Measurements from ENCODE around the gene STAMBPL1. TPM values are rescaled to one million over a fixed set of nuclear protein-coding genes. Genes with fewer than 3 reads are reported as not detected.

STAMBPL1 gene
- total RNA-seq, 2 experiments from 2014 or later, result 27.9 to 28.2 TPM

DNA sequence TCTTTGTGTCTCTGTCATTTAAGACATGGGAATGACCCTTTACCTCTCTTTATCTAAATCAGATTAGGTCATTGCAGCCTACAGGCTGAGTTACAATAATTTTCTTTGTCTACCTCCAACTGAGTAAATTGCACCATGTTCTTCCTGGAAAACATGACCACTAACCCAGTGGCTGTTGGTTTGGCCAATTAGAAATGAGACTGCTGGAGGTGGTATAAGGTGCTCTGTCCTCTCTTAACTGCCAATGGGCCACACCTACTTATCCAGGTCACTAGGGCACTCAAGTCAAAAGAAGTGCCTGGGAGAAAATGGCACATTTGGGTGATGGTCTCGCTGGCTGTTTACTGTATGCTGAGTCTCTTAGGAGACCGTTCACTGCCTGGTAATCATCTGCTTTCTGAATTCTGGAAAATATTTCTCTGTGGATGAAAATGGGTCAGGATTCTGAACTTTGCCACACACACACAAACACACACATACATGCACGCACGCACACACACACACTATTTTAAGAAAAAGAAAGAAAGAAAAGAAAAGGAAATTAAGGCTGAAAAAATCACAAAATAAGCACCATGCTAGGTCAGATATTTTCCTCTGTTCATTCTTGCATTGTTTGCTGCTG is 16.4 kb downstream of the STAMBPL1 start:
- peaks cover 5% of the 10 kb centered on the region for H3K36me3 Mint-ChIP-seq
- H3K9me3 Mint-ChIP-seq, result no peaks in the 10 kb centered on the region
- DNase-seq, result no peak
- POLR2A ChIA-PET, result interaction anchor here (0.9 to 1.3 kb wide), 2 partner anchors 17 kb away, joined by 3 to 5 read pairs; partner anchors contain the start of gene STAMBPL1
- no peak overlapping the region for H3K4me3 Mint-ChIP-seq
- CTCF ChIA-PET, result interaction anchor here (1.0 to 6.1 kb wide), 3 partner anchors 15 to 61 kb away, joined by 3 to 46 read pairs (median 8); no protein-coding TSS in a partner anchor
- intact Hi-C loops (cut with micrococcal nuclease), result no loop called here
- peak overlapping the region; percentile 84 for H3K27ac Mint-ChIP-seq
- H3K27me3 Mint-ChIP-seq, result no peaks in the 10 kb centered on the region
- H3K4me1 Mint-ChIP-seq (ENCODE audit: low read depth), result peaks cover 65% of the 10 kb centered on the region

DNA sequence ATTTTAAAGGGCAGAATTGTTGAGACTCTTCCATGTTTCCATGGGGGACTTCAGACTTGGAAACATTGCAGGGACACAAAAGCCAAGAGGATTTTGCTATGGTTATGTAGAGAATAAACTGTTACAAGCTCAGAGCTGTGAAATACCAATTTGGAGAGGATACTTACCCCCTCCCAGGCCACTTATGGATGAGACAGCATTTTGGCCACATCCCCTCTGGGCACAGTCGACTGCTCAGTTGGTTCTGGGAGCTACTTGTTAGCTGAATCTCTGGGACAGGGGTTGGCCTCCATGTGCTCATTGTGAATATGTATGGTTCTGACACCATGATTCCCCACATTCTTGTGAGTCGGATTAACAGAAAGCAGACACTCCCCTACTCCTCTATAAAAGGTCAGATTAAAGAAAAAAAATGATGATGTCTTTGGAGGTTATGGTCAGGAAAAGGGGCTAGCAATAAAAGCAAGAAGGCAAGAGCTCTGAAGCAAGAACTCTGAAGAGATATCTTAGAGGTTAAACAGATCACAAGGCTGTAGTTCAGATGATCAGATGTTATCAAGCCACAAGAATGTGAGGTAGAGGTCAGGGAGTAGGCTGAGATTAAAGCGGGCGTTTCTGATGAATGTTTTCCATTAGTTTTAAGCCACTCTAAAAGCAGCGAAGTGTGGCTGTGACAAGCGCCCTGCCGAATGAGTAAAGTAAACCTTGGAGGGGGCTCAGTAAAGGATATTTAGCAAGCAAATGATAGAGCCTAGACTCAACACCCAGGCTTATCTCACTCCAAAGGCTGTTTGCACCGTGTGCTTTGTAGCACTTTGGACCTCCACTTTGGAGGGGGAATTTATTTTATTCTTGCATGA is 17.2 kb downstream of the STAMBPL1 start:
- DNase-seq, result peak; percentile 52
- H3K27ac Mint-ChIP-seq, result peak overlapping the region; percentile 84
- peaks cover 9% of the 10 kb centered on the region for H3K36me3 Mint-ChIP-seq
- no peaks in the 10 kb centered on the region for H3K9me3 Mint-ChIP-seq
- ChIA-PET CTCF (interaction anchor here (0.9 to 6.1 kb wide), 4 partner anchors 15 to 61 kb away, joined by 3 to 46 read pairs (median 6); no protein-coding TSS in a partner anchor), POLR2A (interaction anchor here (1.3 kb wide), 1 partner anchor 18 kb away, joined by 5 read pairs; the partner anchor contains the start of gene STAMBPL1)
- peak overlapping the region; percentile 17 for H3K4me3 Mint-ChIP-seq
- H3K4me1 Mint-ChIP-seq (ENCODE audit: low read depth), result peaks cover 68% of the 10 kb centered on the region
- intact Hi-C loops (cut with micrococcal nuclease), result loop anchor here (1.0 kb wide), 2 partner anchors 11 to 48 kb away; no protein-coding TSS in a partner anchor
- no peaks in the 10 kb centered on the region for H3K27me3 Mint-ChIP-seq

DNA sequence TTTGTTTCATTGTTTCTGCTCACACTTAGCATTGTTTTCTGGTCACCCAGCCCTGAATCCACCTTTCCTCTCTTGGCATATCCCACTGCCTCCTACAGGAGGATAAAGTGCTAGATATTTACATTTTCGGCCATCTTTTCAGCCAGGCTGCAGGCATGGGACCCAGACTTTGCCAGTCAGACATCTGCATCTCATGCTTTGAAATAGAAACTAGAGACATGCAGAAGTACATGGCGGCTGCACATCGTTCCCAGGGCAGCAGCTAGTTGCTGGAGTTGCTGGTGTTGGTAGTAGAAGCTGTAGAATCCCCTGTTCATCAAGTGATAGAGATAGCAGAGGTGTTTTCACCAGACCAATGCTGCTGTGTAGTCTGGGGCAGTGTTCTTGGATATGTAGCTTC is 18.7 kb downstream of the STAMBPL1 start:
- Mint-ChIP-seq H3K27me3 (no peaks in the 10 kb centered on the region), H3K4me1 (ENCODE audit: low read depth) (peaks cover 69% of the 10 kb centered on the region), H3K4me3 (no peak overlapping the region), H3K27ac (no peak overlapping the region), H3K36me3 (peaks cover 20% of the 10 kb centered on the region), H3K9me3 (no peaks in the 10 kb centered on the region)
- intact Hi-C loops (cut with micrococcal nuclease), result no loop called here
- DNase-seq, result no peak
- ChIA-PET POLR2A (interaction anchor here (0.7 kb wide), 1 partner anchor 92 kb away, joined by 3 read pairs; the partner anchor contains the start of gene FAS), CTCF (interaction anchor here (0.7 to 6.1 kb wide), 4 partner anchors 18 to 63 kb away, joined by 3 to 46 read pairs (median 13); partner anchors contain the start of gene STAMBPL1)

DNA sequence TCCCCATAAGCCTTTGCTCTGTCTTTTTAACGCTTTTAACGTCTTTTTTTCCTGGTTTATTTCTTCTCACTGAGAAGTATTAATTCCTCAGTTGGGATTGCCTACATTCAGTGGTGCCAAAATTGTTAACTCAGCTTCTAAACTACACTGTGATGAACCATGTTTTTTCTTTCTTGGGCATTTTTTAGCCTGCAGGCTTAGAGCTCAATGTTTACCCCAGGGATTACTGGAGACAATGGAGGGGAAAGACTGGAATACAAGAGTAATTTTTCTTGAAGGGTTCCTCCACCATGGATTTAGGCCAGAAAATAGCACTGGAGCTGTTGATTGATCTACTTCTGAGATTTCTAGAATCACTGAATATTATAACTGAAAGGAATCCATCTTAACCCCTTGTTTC is 19.8 kb downstream of the STAMBPL1 start:
- DNase-seq, result no peak
- Mint-ChIP-seq H3K36me3 (peaks cover 19% of the 10 kb centered on the region), H3K9me3 (no peaks in the 10 kb centered on the region), H3K27ac (no peak overlapping the region), H3K4me3 (no peak overlapping the region), H3K4me1 (ENCODE audit: low read depth) (peaks cover 67% of the 10 kb centered on the region), H3K27me3 (no peaks in the 10 kb centered on the region)
- POLR2A ChIA-PET, result interaction anchor here (0.7 to 2.4 kb wide), 3 partner anchors 18 to 68 kb away, joined by 3 to 13 read pairs (median 11); partner anchors contain the start of gene STAMBPL1
- intact Hi-C loops (cut with micrococcal nuclease), result loop anchor here (5.0 kb wide), 1 partner anchor 628 kb away; no protein-coding TSS in a partner anchor
- CTCF ChIA-PET, result interaction anchor here (0.6 to 6.1 kb wide), 6 partner anchors 19 to 317 kb away, joined by 3 to 46 read pairs (median 6); partner anchors contain the start of gene STAMBPL1

DNA sequence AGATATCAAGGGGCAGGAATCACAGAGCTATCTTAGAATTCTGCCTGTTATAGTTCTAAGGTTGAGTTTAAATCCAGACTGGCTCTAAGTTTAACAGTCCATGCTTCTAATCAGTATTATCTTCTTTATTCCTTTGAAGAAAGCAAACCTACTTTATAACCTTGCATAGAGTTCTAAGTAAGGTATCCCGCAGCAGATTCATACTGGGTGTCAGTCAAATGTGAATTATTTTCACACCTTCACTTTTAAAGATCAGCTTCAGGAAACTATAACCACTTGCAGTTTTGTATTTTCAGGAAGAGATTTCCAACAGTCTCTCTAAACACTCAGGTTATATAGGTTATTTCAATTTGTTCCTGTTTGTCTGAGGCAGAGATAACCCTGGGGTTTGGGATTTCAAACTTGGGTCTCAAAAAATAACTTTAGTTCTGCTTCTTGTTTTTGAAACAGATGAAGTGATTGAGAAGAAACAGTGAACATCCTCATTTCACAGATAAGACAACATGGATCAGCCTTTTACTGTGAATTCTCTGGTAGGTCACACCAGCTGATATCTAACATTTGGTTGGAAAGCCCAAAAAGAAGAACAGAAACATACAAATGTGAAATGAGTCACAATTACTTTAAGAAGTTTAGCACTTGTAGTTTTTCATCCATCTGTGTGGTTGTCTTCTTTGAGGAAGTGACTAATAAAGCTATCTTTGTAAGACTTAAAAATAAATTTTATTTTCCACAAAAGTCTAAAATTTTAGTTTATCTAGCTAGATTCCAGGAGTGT is 21.4 kb downstream of the STAMBPL1 start:
- CTCF ChIA-PET, result interaction anchor here (0.9 to 6.1 kb wide), 10 partner anchors 8 to 91 kb away, joined by 3 to 46 read pairs (median 4); partner anchors contain the start of gene STAMBPL1
- H3K4me1 Mint-ChIP-seq (ENCODE audit: low read depth), result peaks cover 54% of the 10 kb centered on the region

DNA sequence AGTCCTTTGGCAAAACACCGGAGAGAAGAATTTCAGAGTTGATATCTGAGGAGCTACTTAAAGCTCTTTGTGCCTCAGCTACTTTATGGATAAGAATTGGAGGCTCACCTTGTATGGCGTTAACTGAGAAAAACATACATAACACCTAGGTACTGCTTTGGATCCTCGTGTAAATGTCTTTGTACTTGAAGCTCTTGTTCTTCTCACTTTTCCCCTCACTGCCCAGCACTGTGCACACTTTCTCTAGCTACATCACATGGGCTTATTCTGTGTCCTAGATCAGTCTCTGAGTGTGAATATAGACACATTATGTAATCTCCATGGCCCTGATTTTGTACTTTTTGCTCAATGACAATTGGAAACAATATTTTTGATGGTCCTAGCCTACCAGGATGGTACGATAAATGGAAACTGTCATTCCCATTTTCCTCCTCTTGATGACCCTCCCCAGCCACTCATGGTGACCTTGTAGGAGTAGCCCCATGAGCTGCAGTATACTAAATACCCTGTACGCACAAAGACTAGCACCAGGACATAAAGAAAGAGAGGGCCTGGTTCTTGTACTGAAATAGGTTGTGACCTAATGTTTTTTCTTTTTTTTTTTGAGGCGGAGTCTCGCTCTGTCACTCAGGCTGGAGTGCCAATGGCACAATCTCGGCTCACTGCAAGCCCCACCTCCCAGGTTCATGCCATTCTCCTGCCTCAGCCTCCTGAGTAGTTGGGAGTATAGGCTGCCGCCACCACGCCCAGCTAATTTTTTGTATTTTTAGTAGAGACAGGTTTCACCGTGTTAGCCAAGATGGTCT is 22.1 kb downstream of the STAMBPL1 start:
- Mint-ChIP-seq H3K9me3 (no peaks in the 10 kb centered on the region), H3K36me3 (peaks cover 28% of the 10 kb centered on the region), H3K4me3 (no peak overlapping the region), H3K4me1 (ENCODE audit: low read depth) (peaks cover 47% of the 10 kb centered on the region), H3K27ac (peak overlapping the region; percentile 85), H3K27me3 (no peaks in the 10 kb centered on the region)
- CTCF ChIA-PET, result interaction anchor here (0.9 to 6.1 kb wide), 10 partner anchors 9 to 92 kb away, joined by 3 to 46 read pairs (median 4); partner anchors contain the start of gene STAMBPL1
- intact Hi-C loops (cut with micrococcal nuclease), result loop anchor here (1.0 to 5.0 kb wide), 4 partner anchors 22 to 630 kb away; partner anchors contain the start of gene STAMBPL1
- POLR2A ChIA-PET, result interaction anchor here (1.4 to 2.4 kb wide), 3 partner anchors 16 to 22 kb away, joined by 4 to 13 read pairs (median 11); partner anchors contain the start of gene STAMBPL1
- DNase-seq, result no peak

More for the DNA sequence above, 21.4 kb downstream of the STAMBPL1 start:
- Mint-ChIP-seq H3K27ac (peak overlapping the region; percentile 85), H3K4me3 (no peak overlapping the region), H3K27me3 (no peaks in the 10 kb centered on the region), H3K36me3 (peaks cover 24% of the 10 kb centered on the region), H3K9me3 (no peaks in the 10 kb centered on the region)
- no peak for DNase-seq
- intact Hi-C loops (cut with micrococcal nuclease), result loop anchor here (1.0 to 5.0 kb wide), 4 partner anchors 21 to 629 kb away; partner anchors contain the start of gene STAMBPL1
- POLR2A ChIA-PET, result interaction anchor here (0.6 to 2.4 kb wide), 6 partner anchors 15 to 453 kb away, joined by 3 to 13 read pairs (median 4); partner anchors contain the start of gene STAMBPL1

DNA sequence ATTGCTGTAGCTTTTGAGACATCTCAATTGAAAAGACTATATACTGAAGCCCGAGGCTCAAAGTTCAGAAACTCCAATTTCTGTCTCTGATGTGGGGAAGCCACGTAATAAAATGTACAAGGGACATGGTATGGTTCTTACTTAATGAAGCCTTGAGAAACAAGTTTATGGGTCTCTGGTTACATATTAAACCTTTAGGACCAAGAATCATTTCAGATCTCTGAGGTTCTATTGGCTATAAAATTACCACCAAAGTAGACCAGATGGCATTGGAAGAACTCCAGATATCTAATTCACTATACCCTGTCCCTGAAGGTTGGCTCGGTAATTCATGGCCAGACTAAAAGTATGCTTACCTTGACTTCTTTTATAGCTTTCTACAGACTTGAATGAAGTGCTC is 23.7 kb downstream of the STAMBPL1 start:
- ChIA-PET POLR2A (no interaction called here), CTCF (interaction anchor here (1.5 to 1.6 kb wide), 2 partner anchors 31 to 68 kb away, joined by 3 read pairs; no protein-coding TSS in a partner anchor)
- no peaks in the 10 kb centered on the region for H3K27me3 Mint-ChIP-seq
- peaks cover 33% of the 10 kb centered on the region for H3K36me3 Mint-ChIP-seq
- peaks cover 44% of the 10 kb centered on the region for H3K4me1 Mint-ChIP-seq (ENCODE audit: low read depth)
- H3K9me3 Mint-ChIP-seq, result no peaks in the 10 kb centered on the region
- no peak overlapping the region for H3K27ac Mint-ChIP-seq
- no peak overlapping the region for H3K4me3 Mint-ChIP-seq
- DNase-seq, result no peak
- intact Hi-C loops (cut with micrococcal nuclease), result loop anchor here (5.0 kb wide), 1 partner anchor 631 kb away; no protein-coding TSS in a partner anchor

DNA sequence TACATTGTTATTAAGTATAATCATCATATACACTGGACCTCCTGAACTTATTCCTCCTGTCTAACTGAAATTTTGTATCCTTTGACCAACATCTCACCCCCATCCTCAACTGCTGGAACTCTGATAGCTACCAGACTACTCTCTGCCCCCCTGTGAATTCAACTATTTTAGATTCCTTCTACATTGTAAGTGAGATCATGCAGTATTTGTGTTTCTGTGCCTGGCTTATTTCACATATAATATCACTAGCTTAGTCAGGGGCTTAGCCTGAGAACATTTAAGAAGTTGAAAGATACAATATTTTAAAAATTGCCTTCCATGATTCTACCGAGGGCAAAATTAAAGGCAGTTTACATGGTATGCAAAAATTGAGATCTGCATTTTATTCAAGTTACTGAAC is 26.9 kb downstream of the STAMBPL1 start:
- ChIA-PET POLR2A (no interaction called here), CTCF (interaction anchor here (1.2 to 2.3 kb wide), 3 partner anchors 26 to 71 kb away, joined by 3 to 7 read pairs (median 6); no protein-coding TSS in a partner anchor)
- H3K27me3 Mint-ChIP-seq, result no peaks in the 10 kb centered on the region
- no peak for DNase-seq
- H3K36me3 Mint-ChIP-seq, result peaks cover 42% of the 10 kb centered on the region
- no peak overlapping the region for H3K4me3 Mint-ChIP-seq
- peaks cover 20% of the 10 kb centered on the region for H3K4me1 Mint-ChIP-seq (ENCODE audit: low read depth)
- H3K27ac Mint-ChIP-seq, result no peak overlapping the region
- intact Hi-C loops (cut with micrococcal nuclease), result no loop called here
- H3K9me3 Mint-ChIP-seq, result no peaks in the 10 kb centered on the region

DNA sequence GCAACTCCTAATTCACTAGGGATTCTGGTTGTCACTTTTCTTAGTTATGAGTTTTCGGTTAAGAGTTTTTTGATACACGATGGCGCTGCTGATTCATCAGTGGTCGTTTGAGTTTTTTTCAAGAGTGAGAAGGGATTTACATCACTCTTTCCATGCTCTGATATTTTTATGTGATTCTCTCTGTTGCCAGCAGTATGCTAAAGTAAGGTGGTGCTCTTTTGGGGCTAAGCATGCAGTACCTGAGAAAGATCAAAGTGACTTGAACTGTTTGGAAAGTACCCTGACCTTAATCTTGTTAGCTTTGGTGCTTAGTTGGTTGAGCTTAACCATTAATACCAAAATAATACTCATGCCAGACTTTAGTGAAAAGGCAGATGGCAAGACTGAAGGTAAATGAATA is 28.1 kb downstream of the STAMBPL1 start:
- no peak for DNase-seq
- Mint-ChIP-seq H3K9me3 (no peaks in the 10 kb centered on the region), H3K4me3 (no peak overlapping the region), H3K36me3 (peaks cover 40% of the 10 kb centered on the region), H3K4me1 (ENCODE audit: low read depth) (peaks cover 12% of the 10 kb centered on the region), H3K27ac (peak overlapping the region; percentile 10), H3K27me3 (no peaks in the 10 kb centered on the region)
- intact Hi-C loops (cut with micrococcal nuclease), result no loop called here
- ChIA-PET POLR2A (no interaction called here), CTCF (interaction anchor here (0.8 to 3.2 kb wide), 3 partner anchors 24 to 73 kb away, joined by 4 to 15 read pairs (median 7); no protein-coding TSS in a partner anchor)

DNA sequence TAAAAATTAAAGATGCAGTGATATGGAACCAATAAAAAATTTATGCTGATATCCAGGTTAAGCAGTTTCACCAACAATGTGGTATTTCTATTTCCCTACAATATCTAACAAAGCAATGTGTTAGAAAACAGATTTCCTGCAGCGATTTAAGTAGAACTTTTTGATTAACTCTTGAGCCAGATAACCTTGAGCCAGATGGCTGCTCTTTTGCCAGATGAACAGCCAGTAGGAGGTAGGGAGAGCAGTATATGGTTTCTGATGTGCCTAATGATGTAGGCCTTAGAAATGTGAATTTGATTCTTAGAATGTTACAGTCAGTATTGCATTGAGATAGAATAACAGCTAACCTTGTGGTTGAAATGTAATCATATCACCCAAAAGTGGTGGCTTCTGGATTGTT is 31.1 kb downstream of the STAMBPL1 start:
- intact Hi-C loops (cut with micrococcal nuclease), result no loop called here
- DNase-seq, result no peak
- H3K9me3 Mint-ChIP-seq, result no peaks in the 10 kb centered on the region
- H3K4me1 Mint-ChIP-seq (ENCODE audit: low read depth), result peaks cover 11% of the 10 kb centered on the region
- H3K27me3 Mint-ChIP-seq, result no peaks in the 10 kb centered on the region
- POLR2A ChIA-PET, result no interaction called here
- CTCF ChIA-PET, result interaction anchor here (1.7 to 3.2 kb wide), 2 partner anchors 23 to 76 kb away, joined by 6 to 15 read pairs; no protein-coding TSS in a partner anchor
- peaks cover 32% of the 10 kb centered on the region for H3K36me3 Mint-ChIP-seq
- no peak overlapping the region for H3K27ac Mint-ChIP-seq
- H3K4me3 Mint-ChIP-seq, result no peak overlapping the region

Measured in activated CD4-positive, alpha-beta memory T cell treated with anti-CD3 and anti-CD28 coated beads for 36 hours (primary cell).